DMS153 (cell line): ENCODE data around the gene MPRIP.

Experiments
- DNase-seq: peaks from one replicate; lab custom pipeline; 2025; lab: John Stamatoyannopoulos, UW

The MPRIP gene

DNA sequence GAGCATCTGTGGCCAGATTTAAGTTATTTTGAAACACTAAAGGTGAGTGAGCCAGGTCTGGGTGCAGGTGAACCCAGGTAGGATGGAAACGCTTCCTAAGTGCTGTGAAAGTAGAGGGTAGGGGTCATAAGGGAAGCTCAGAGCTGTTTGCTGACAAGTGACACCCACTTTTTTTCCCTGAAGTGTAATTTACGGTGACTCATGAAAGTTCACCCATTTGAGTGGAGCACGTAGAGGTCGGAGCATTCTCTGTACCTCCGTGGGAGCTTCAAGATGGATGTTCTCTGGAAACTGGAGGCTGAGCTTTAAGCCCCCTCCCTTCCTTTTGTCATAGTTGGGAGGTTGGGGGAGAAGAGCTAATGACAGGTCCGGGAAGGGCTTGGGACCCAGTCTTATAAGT, 44.3 kb downstream of the MPRIP start:
- DNase-seq: no peak

DNA sequence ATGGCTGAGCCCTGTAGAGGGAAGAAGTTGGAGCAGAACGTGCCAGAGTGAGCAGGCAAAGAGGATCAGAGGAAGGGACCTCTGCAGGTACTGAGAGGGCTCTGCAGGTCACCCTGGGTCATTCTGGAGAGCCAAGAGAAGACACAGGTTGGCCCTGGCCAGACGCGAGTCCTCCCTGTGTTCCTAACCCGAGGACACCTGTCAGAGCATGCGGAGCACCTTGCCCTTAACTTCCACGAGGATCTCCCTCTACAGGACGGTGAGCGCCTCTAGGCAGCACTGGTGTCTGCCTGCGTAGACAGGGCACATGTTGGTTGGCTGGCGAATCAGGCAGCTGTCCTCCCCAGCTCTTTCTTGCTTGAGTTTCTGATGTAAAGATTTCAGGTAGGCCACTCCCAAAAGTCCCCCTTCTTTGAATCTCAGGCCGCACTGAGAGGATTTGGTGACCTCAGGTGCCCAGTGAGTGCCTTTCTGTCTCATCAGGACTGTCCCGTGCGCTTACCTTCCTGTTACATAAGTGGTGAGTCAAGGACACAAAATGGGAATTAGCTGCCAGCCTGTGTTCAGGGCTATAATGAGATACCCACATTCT, 45.3 kb downstream of the MPRIP start:
- no peak for DNase-seq

DNA sequence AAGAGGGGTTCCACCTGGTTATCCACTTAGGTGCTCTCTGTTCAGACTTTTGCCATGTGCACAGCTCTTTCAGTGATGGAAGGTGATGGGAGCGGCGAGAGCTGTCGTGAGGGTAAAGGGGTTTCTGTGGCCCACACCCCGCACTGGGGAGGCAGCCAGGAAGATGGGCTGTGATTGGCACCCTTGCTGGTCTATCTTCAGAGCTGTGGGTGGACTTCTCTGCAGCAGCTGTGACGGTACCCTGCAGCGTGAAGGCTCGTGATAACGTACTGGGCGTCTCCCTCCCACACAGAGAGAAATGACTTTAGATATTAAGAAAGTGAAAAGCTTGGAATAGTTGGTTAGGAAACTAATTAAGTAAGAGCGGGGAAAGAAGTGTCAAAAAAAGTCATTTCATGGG, 45.8 kb downstream of the MPRIP start:
- no peak for DNase-seq

DNA sequence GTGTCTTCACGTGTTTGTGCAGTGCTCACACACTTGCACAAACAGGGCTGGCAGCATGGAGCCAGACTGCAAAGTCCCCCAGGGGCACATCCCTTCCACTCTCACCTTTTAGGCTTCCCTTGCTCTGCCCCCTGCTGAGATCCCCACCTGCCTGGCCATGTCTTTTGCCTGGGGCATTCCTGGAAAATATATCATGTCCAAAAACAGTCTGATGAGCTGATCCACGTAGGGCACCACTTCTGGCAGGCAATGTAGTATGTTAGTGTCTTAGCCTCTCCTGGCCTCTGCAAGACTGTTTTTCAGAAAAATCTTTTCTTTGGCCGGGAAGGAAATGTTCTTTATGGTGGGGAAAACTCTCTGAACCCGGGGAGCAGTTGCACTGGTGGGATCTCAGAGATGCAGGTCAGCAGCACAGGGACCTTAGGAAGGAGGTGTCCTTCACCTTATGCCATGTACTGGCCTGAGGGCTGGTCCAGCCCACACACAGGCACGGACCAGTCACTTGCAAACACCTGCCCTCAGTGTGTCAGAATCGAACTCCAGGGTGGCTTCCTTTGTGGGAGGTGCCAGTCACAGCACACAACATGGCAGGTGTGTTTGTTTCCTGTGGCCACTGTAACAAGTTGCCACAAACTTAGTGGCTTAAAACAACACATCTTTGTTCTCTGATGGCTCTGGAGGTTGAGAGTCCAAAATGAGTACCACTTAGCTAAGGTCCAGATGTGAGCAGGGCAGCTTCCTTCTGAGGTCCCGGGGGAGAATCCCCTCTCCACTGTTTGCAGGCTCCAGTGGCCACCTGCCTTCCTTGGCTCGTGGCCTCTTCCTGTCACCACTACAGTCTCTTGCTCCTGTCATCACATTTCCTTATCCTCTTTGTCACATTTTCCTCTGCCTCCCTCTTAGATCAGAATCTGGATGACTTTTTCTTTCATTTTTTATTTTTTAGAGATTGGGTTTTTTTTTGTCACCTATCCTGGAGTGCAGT, 46.6 kb downstream of the MPRIP start:
- no peak for DNase-seq

DNA sequence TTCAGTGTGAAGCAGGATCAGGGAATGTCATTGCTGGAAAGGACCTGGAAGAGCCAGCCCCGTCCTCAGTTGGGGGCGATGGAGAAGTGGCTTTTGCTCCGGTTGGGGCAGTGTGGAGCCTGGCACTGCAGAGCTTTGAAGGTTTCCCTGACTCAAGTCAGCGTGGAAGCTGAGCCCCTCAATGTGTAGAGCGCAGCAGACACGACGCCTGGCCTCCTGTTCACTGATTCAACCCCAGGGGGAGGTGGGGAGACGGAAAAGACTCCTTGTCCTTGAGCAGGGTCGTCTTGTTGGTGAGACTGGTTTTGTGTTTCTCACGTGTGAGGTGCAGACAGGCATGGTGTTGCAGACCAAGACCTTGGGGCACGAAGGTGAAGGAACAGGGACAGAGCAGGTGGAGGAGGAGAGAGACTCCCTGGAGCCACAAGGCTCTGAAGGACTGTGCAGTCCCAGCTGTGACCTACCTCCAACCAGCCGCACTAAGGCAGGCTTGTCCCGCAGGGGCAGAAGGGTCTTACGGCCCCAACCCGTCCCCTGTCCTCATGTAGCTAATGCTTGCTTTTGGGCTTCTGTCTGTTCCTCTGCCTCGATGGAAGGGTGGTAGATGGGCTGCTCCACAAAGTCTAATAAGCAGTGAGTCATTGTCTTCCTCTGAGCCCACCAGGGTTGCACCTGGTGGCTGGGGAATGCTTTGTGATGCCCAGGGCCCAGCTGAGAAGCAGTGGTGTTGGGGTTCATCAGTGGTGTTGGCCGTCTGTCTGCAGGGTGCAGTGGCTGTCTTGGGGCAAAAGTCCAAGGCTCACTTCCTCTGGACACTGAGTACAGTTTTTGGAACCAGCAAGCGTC, 47.8 kb downstream of the MPRIP start:
- no peak for DNase-seq

DNA sequence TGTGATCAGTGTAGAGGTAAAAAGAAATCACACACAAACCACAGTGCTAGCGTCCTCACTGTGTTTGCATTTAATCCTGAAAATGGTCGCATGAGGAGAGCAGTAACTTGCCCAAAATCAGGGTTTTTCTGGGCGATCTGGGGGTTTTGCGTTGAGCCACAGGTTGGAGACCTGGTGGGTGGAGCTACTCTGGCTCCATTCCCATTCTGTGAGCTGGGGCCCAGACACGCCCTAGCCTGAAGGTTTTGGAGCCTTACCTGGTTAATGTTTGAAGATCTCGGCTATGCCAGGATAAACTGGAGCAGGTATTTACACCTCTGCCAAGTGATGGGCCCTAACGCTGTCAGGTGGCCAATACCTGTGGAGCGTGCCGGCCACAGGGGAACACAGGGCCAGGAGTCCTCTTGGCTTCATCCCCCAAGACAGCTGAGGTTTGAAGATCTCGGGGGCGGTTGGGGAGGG, 48.4 kb downstream of the MPRIP start:
- DNase-seq: no peak

DNA sequence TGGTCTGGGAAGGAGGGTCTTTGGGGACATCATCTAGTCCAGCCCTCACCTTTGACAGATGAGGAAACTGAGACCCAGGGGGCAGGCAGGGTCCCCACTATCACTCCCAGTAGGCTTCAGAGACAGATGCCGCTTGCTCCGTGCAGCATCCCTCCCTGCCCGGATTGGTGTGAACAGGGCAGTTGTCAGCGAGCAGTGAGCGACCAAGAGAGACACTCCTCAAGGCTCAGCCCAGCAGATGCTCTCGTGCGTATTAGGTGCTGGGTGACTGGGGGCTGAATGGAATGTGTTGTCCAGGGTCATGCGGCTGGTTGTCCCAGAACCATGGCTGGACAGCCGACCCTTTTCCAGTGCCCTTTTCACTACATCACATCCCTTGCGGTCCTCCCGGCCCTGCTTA, 49.0 kb downstream of the MPRIP start:
- no peak for DNase-seq

DNA sequence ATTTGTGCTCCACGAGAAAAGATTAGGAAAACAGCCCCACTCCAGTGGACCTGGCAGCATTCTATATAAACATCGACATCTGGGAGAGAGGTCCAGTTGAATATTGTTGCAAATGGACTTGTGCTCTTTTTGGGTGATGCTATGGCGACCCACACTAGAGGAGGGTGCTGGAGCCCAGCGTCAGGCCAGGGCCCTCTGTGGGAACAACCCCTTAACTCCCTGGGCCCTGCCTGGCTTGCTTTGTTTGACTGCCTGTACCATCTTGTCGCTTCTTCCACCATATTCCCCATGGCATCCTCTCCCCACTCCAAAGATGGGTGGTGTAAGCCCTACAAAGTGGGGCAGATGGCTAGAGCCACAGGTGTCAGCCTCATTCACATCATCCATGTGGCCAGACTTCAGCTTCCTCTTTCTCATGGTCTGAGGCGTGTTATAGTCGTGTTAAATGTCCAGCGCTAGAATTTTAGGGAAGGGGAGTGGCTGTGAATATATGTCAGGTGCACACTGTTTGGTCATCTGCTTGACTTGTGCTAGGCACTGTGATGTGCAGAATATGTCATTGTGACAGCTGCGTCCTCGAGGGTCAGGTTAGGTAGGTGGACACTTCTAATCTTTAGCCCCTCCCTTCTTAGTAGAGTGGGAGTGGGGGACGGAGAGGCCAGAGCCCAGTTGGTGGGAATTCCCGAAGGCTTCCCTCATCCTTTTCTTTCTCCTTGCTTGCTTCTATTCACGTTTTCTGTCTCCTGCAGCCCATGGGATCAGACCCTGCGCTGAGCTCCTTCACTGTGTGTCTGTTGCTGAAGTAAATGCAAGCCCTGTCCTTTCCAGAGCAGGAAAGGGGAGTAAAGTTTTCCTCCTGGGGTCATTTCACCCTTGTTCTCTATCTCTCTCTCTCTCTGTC, 49.8 kb downstream of the MPRIP start:
- no peak for DNase-seq

DNA sequence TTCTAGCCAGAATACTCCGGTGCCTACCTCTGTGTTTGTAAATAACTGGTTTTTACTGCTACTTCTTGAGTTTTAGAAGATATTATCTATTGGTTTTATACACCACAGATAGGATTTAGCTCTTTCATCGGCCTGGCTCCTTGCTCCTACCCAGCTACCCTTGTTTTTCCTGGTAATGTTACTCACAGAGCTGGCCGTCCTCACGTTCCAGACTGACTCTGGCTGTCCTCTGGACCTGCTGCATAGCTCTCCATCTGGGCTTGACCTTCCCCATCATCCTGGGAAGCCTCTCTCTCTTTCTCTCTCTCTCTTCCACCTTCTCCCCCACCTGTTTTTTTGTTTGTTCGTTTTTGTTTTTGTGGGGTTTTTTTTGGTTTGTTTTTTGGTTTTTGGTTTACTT, 51.5 kb downstream of the MPRIP start:
- no peak for DNase-seq

DNA sequence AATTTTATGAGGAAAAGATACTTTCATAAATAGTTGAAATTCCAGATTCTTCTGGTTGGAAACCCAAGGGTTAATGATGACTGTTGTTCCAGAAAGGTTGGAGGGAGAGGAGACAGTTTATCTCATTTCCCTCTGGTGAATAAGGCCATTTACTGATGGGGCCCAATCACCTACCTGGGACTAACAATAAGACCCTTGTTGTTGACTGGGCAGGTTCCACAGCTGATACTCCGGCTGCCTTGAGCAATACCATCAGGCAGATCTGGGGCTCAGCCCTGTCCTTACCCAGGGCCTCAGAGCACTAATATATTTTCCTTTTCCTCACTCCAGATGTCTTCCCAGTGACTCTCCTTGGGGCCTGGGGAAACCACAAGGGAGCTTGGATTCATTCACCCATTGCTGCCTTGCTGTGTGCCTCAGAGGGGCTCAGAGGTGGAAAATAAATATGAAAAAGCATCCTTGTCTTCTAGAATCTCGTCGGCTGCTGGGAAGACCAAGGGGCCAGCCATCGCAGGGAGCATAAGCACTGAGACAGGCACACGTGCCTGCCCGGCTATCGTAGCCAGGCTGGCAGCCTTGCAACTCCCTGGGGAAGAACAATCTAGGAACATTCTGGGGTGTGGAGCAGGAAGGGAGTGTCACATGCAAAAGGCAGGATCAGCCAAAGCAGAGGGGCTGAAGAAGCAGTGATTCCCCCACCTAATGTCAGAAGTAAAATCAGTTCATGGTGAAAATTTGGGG, 54.4 kb downstream of the MPRIP start:
- DNase-seq: no peak

DNA sequence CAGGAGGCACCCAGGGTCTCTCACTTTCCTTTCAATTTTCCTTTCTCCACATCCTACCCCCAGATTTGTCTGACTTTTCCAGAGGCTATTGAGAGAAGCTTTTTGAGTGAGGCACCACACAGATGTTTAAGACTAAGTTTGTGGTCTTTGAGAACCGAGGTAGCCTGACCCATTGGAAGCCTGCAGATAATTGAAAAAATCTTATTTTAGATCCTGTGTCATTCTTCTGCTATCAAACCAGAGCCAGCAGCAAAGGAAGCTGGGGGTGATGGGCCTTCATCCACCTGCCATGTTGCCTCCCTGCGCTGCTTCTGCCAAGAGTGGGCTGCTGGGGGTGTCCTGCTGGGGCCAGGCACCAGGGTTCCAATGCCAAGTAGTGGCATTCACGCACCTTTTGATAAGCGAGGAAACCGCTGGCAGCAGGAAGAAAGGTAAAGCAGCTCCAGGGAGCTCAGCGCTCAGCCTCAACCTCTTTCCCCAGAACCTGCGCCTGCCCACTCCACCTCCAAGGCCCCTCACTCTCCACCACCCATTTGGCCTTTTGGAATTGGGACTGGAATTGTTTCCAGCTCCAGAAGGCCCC, 55.6 kb downstream of the MPRIP start:
- DNase-seq: no peak

DNA sequence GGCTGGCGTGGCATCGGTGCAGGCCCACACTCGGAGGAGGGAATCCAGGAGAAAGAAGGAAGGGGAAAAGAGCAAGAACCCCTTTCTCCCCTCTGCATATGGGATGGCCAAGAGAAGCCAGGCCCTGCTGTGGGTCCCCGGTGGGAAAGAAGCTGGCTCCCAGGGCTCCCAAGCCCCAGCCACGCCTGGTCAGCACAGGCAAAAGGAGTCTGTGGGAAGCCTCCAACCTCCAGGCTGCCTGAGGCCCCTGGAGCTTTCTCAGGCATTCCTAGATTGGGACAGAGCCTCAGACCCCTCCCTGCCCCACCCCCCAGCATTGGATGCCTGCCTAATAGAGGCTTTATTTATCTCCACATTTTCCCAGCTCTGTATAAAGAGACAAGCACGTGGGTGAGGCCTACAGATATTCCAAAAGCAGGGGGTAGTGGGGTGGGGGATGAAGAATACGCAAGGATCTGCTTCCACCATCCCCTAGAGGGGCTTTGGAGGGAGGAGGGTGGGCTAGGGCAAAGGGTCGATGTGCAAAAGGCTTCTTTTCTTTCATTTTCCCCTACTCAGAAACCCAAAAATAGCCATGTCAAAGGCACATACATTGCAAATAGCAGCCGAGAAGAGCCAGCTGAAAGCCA, 56.4 kb downstream of the MPRIP start:
- DNase-seq: no peak

DNA sequence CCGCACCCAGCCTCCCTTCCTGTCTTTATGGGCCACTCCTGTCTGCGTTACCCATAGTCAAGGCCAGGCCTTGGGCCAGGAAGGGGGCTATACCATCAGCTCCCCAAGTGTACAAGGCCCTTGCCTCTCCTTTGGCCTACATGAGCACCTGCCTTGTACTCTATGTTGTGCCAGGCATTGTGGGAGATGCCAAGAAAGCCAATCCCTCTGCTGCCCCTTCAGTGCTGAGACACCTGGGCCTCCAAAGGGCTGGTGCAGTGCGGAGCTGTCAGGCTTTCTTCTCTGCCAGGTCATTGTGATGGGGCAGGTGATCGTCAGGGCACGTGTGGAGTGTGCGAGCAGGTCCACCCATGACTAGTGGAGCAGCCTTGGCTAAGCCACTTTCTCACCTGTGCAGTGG, 59.9 kb downstream of the MPRIP start:
- no peak for DNase-seq

DNA sequence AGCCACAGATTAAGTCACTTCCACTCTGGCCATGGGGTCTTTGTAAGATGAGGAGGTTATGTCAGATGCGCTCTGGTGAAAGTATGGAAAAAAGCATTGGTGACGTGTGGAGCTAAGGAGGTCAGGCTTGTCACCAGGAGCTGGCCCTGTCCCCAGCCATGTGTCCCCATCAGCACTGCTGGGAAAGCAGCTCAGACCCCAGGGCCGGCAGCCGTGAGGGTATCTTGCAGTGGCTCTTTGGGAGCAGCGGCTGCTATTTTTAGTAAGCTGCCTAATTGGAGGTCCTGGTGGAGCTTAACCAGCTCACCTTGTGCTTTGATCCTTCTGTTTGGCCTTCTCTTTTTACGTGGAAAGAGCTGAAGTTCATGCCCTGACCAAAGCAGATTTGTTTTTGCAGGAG, 60.9 kb downstream of the MPRIP start:
- no peak for DNase-seq

DNA sequence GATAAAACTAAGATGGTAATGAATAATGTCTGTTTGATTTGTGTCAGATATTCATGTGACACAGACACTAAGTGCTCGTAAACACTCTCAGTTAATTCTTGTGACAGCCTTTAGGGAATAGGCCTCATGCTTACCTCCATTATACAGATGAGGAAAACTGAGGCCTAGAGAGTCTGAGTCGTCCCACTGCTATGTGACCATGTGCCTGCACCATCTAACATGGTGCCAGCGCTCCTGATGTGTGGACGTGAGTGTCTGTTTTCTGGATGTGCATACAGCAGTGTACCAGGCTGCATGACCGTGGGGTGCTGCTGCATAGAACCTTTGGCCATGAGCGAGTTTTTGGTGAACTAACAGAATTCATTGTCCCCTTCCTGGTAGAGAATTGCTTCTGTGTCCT, 61.8 kb downstream of the MPRIP start:
- no peak for DNase-seq

DNA sequence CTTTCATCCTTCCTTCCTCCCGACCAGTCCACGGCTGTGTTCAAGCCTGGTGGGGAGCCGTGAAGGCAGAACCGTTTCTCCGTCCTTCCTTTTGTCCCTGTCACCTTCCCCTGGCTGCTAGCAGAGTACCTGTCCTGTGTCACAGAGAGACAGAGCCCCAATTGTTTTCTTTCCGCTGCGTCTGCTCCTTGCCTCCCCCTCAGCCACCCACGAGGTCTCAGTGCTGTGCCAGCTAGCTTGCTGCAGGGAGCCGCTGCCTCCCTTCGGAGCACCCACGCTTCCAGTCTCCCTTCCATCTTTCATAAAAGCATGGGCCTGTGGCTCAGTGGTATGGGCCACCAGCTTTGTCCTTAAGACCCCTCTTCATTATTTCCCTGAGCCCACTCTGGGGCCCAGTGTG, 62.2 kb downstream of the MPRIP start:
- no peak for DNase-seq

DNA sequence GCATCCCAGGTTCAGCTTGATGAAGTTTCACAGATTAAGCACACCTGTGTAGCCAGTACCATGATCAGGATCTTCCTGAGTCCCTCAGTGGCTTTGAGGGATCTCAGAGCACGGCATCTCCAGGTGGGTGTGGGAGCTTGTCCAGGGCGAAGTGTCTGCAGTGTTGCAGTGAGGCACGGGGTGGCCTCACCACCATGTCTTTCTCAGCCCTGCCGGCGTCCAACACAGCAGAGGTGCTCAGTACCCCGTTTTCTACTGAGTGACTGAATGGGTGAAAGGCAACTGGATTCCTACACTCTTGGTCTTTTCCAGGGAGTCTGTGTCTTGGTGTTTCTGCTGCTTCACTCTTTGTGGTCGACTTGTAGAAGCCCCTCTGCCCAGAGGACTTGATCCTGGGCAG, 63.7 kb downstream of the MPRIP start:
- DNase-seq: no peak

DNA sequence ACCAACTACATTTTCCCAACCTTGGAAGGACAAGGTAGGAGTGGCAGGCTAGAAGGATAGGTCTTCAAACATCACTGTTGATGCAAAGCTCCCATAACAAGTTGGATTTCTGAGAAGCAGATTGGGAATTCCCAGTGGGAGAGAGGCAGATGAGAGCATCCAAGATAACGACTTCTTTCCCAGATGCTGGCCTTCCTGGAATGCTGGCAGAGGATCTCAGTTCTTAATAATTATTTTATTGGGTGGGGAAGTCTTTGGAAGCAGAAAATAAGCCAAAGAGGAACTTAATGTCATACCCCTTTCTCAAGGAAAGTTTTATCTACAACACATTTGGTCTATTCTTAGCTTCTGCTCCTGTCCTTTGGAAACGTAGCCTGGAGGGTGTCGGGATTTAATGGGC, 64.5 kb downstream of the MPRIP start:
- DNase-seq: no peak

DNA sequence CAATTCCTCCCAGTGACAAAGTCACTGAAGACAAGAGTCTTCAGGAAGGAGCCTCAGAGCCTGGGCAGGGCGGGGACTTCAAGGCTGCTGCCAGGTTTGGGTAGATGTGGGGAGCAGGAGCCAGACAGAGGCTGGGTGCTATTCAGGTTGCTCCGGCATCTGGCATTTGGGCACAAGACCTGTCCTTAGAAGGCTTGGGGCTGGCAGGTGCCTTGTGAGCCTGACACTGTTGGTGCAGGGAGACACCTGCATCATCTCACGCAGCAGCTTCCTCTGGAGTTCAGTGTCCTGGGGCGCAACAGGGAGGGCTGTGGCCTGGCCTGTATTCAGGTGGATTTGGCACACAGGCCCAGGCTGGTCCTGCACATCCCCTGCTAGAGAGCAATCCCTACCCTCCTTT, 65.0 kb downstream of the MPRIP start:
- no peak for DNase-seq

DNA sequence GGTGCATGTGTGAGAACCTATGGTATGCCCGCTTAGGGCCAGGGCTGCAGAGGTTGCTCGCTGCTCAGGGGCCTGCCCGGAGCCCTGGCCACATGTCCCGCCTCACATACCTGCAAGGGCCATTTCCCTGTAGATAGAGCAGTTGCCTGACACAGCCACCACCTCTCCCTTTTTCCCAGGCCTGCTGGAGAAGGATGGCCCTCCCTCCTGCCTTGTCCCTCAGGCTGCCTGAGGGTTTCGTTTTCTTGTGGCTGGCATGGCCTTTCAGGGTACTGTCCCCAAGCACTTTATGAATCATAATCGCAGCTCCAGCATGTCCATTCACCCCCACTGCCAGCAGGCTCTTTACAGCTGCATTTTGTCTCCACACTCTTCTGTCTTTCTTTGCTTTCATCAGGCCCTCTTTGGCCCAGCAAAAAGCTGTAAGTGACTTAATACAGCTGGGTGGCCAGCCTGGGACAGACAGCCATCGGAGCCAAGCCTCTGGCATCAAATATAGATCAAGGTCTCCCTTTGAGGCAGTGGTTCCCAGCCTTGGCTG, 65.7 kb downstream of the MPRIP start:
- no peak for DNase-seq
